CD4-positive, alpha-beta T cell treated with Interferon gamma for 1 hour (primary cell): Measurements from ENCODE around the gene MFSD12.

Experiments used
- DNase-seq: peaks from one replicate; pipeline ENCODE4 v3.0.0-alpha.2; 2020

MFSD12 gene

DNA sequence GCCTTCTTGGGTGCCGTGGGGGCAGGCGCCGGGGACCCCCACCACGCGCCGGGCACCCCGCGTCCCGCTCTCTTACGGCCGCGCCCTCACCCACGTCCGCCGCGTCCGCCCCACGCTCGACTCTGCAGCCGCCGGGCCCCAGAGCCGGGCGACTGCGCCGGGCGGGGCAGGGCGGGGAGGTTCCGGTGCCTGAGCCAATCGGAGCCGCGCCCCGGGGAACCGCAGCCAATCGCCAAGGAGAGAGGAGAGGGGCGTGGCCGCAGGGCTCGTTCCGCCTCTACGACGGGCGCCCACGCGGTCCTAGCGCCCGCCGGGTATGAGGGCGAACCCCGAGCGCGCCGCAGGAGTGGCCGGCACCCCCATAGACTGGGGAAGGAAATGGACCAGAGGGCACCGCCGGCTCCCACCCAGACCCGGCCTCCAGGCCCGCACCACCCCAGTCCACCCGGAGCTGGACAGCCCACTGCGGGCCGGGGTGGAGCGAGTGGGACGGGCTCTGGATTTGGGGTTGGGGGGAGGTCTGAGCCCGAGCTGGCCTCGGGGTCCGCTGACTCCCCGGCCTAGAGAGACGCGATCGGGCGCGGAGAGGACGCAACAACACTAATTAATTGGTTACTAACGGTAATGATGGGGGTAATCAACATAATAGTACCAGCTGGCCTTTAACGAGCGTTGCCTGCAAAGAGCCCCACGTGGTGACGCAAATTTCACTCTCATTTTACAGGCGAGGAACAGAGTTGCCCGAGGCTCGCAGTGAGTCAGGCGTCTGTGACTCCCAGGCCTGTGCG lies at the start of gene MFSD12:
Gene MFSD12, minus strand, starts transcription at position 126 of the 788 bp plus-strand sequence. CDS start 183 bp downstream, outside the sequence.
- DNase-seq, result peak; percentile 90

DNA sequence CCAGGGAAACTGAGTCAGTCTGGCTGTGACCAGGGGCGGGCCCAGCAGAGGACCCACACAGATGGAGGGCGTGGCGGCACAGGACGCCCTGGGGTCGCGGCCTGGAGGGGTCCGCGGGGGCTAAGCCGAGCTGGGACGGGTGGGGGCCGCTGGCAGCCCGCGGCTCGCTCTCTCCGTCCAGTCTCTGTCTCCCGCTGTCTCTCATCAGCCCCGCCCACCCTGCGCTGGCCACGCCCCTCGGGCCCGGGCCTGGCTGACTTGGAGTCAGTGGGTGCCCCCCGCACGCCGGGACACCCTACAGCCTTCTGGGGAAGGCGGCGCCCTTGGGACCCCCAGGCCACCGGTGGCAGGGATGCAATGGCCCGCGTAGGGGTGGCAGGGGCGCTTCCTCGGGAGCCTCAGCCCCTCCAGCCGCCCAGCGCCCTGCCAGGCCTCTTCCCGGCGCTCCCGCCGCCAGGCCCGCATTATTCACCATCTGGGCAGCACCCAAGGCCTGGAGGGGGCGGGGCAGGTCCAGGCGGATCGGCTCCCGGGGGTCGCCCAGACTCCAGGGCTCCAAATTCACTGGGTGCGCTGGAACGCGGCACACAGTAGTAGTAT lies 49.4 kb upstream of the MFSD12 start, which contains the start of gene TBXA2R:
Gene TBXA2R, minus strand, starts transcription at position 186 of the 600 bp plus-strand sequence. CDS start 6,241 bp downstream, outside the sequence.
- peak; percentile 59 for DNase-seq

DNA sequence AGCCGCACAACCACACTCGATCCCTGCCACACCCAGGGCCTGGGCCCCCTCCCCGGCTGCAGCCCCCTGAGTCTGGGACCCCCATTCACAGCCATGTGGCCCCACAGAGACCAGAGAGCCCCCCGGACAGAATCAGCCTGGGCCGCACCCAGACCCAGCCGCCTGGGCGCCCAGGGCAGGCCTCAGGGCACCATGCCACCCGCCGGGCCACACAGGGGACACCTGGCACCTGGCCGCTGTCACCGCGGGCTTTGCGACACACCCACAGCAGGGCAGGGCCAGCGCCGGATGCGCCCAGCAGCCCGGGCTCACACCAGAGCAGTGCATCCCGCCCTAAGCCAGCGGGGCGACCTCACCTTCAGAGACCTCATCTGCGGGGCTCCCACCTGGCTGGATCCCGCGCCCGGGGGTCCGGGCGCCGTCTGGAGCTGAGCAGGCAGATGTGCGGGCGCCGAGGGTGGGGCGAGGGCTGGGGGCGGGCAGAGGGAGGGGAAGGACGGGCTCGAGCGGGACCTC lies 48.8 kb upstream of the MFSD12 start:
- DNase-seq, result no peak

DNA sequence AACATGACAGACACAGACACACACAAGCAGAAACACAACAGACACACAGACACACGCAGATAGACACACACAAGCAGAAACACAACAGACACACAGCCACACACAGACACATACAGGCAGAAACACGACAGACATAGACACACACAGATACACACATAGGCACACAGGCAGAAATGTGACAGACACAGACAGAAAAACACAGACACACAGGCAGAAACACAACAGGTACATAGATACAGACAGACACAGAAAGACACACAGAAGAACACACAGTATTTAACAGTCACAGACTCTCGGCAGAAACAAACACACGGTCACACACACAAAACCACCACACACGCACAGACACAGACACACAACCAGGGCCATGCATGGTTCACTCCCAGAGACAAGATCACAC lies 48.4 kb upstream of the MFSD12 start:
- DNase-seq, result no peak

DNA sequence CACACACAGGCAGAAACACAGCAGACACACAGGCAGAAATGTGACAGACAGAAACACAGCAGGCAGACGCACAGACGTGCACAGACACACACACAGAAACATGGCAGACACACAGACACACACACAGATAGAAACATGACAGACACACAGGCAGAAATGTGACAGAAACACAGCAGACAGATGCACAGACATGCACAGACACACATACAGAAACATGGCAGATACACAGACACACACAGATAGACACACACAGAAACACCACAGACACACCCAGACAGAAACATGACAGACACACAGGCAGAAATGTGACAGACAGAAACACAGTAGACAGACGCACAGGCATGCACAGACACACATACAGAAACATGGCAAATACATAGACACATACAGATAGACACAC lies 48.0 kb upstream of the MFSD12 start:
- DNase-seq, result no peak

DNA sequence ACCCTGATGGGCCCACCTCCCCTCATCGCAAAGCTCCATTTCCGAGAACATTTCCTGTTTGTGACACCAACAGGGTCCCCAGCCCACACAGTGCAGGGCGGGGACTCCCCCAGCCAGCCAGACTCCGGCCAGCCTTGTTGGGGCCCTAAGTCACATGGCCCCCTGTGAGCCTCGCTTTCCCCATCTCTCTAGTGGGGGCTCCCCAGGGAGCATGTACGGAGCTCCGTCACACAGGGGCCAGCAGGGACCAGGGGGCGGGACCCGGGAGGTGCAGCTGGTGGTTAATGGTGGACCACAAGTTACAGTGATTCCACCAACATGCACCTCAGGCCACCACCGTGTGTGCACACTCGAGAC lies 47.6 kb upstream of the MFSD12 start:
- DNase-seq, result peak; percentile 27

DNA sequence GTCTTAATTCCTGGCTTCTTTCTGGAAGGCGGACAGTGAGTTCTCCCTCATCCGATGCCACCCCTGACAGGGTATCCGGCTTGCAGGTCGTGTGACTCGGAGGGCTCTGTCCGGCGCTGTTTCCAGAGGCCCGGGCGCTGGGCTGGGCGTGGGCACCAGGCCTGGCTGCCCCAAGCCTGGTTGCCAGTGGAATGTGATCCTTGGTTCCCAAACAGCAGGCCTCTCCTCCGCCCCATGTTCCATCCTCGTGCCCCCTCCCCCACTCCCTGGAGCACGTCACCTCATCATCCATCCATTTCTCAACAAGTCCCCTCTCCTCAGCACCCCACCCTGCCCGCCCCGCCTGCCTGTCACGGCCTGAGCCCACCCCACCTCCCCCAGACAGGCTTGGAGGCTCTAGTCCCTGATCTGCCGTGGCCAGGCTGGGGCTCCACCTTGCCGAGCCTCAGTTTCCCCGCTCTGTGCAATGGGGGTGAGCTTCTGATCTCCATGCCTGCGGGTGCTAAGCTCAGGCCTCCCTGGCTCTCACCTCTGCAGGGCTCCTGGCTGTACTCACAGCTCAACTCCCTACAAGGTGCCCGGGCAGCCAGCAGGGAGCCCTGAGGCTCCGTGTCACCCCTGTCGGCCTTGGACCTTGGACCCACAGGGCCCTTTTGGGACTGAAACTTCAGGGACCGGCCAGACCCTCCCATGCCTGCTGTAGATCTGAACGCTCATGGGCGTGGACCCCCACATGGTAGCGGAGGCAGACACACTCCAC lies 47.0 kb upstream of the MFSD12 start:
- no peak for DNase-seq

DNA sequence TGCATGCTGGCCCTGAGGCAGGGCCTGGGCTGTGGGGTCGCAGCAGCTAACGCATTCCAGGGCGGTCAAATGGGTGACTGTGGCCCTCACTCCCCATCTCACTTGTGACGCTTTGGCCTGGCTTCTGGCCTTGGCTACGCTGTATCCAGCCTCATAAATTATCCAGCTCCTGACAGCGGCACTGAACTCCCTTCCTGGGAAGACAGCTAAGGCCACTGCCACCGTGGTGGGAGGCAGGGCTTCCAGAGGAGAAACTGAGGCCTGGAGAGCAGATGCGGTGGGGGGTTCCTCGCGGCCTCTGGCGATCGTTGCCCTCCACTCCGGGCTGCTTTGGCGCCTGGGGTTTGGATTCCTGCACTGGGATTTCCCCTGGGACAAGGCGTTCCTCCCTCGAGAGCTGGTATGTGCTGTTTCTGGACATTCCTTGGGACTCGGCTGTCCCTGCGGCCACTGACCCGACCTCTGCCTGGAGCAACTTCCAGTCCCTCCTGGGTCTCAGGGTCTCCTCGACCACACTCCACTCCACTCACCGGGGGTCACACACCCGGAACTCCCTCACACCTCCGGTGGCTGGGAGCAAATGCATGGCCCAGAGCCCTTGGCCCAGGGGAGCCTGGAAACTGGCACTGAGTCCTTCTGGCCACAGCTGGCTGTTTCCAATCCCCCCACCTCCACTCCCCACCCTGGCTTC lies 45.9 kb upstream of the MFSD12 start:
- no peak for DNase-seq

DNA sequence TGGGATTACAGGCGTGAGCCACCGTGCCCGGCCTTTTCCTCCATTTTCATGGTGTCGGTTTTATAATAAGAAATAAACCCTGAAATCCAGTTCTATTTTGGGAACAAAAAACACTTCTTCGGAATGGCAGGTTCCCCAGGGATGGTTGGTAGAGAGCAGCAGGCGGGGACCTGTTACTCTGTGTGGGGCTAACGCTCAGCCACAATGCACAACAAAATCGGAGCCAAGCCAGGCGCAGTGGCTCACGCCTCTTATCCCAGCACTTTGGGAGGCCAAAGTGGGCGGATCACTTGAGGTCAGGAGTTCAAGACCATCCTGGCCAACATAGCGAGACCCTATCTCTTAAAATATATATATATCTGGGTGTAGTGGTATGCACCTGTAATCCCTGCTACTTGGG lies 43.6 kb upstream of the MFSD12 start:
- no peak for DNase-seq

DNA sequence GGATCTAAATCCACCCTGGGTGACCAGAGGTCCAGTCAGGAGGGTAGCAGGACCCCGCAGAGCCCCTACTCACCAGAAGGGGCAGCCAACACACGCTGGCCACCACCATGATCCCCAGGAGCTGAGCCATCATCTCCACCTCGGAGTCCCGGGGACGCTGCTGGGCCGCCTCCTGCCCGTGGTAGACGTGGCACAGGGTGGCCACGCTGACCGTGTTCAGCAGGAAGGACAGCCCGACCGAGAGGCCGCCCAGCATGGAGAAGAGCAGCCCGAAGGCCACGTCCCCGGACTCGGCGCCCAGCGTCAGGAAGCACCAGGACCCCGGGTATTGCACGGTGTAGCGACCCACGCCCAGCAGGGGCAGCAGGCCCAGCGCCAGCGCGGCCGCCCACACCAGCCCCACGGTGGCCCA lies 42.4 kb upstream of the MFSD12 start:
- DNase-seq, result no peak

DNA sequence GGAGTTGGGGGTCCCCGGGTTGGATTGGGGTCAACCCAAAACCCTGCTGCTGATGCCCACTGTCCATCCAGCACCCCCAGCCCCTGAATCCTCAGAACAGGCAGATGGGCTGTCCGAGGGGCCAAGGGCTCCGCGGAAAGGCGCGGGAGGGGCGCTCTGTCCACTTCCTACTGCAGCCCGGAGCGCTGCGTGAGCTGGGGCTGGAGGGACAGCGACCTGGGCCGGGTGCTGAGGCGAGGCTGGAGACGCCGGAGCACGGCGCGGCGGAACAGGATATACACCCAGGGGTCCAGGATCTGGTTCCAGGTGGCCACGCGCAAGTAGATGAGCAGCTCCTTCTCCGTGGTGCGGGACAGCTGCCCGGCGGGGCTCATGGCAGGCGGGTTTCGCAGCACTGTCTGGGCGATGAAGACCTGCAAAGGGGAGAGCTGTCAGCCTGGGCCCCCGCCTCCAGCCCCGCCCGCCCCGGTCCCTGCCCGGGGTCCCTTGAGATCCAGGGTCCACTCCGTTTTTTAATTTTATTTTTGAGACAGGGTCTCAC lies 38.2 kb upstream of the MFSD12 start:
- DNase-seq, result no peak

DNA sequence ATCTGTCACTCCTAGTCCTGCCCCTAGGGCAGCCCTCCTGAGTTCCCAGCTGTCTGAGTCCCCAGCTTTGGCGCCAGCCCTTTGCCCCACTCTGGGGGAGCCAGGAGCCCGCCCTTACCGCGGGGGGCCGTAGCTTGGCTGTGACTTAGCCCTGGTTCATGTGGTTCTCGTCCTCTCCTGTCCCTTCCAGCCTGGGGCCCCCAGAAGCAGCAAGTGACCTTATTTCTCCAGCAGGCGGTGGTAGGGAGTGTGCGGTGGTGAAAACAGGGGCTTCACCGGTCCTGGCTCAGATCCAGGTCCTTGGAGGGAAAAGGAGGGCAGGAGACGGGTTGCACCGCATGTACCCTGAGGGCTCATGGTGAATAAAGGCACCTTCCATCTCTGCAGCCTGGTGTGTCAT lies 35.8 kb upstream of the MFSD12 start:
- no peak for DNase-seq

DNA sequence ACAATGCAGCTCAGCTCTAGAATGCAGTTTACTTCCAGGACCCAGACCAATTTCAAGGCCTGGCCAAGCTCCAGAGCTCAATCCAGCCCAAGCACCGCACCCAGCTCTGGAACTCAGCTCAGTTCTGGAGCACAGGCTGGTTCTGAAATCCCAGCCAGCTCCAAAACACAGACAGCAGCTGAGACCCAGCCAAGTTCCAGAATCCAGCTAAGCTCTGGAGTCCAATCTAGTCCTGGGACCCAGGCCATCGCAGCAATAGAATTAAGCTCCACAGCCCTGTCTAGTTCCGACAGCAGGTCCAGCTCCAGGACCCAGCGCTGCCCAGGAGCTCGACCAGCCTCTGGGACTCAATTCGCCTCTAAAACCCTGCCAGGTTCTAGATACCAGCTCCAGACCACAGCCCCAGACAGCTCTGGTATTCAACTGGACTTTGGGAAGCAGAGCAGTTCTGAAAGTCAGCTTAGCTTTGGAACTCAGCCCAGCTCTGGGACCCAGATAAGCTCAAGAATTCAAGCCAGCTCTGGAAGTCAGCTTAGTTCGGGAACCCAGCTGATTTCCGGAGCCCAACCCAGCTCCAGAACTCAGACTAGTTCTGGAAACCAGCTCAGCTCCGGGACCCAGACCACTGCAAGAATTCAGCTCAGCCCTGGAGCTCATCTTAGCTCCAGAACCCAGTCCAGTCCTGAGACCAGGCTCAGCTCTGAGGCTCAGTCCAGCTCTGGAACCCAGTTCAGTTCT lies 34.7 kb upstream of the MFSD12 start:
- no peak for DNase-seq

DNA sequence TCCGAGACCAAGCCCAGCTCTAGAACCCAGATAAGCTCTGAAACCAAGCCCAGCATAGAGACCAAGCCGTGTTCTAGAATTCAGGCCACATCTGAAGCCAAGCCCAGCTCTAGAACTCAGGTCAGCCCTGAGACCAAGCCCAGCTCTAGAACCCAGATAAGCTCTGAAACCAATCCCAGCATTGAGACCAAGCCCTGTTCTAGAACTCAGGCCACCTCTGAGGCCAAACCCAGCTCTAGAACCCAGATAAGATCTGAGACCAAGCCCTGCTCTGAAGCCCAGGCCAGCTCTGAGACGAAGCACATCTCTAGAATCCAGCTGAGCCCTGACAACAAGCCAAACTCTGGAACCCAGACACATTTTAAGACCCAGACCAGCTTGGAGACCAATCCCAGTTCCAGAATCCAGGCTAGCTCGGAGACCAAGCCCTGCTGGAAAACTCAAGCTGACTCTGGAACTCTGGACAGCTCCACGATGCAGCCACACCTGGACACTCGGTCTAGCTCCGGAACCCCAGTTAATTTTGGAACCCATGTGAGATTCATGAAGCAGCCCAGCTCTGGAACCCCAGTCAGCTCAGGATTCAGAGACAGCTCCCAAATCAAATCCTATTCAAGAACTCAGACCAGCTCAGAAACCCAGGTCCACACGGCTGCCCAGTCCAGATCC lies 33.7 kb upstream of the MFSD12 start:
- DNase-seq, result no peak

DNA sequence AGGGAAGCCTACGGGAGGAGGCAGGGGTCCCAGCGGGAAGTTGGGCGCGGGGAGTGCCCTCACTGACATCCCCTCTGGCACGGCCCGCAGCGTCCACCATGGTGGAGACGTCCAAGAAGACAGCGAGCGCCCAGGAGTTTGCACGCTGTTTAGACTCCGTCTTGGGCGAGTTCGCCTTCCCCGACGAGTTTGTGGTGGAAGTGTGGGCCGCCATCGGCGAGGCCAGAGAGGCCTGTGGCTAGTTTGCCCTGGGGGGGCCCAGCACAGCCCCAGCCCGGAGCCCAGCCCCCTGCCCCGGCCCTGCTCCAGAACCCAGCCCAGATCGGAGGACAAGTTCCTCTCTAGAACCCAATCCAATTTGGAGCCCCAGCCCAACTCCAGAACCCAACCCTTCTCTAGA lies 32.6 kb upstream of the MFSD12 start:
- DNase-seq, result no peak

DNA sequence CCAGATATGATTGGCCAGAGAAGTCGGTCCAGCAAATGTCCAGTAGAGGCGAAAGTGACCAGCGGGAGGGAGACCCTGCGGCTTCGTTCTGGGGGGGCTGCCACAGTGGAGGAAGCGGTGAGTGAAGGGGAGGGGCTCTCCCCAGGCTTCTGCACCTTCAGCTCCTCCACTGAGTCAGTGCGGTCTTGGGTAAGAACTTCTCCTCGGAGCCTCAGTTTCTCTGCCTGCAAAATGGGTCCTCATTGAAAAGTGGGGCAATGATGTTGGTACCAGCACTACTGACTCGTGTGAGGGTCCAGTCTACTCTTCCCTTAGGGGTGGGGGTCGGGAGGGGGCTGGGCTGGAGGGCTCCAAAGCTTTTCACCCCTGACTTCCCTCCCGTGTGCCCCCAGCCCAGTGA lies 32.1 kb upstream of the MFSD12 start:
- DNase-seq, result no peak

DNA sequence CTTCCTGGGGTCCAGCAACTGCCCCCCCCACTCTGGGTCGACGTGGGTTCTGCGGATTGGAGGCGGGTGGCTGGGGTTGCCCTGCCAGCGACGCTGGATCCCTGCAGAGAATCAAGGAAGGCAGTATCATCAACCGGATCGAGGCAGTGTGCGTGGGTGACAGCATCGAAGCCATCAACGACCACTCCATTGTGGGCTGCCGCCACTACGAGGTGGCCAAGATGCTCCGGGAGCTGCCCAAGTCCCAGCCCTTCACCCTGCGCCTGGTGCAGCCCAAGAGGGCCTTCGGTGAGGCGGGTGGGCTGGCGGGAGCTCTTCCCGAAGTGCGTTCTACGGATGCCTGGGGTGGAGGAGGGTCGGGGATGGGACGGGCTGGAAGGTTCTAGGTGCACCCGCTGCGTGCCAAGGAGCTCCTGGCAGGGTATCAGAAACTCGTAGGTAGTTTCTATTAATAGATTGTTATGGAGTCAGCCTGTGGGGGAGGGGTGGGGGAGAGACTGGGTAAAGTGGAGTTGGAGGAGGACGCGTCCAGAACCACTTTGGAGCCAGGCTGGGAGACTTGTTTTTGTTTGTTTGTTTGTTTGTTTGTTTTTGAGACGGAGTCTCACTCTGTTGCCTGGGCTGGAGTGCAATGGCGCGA lies 29.4 kb upstream of the MFSD12 start:
- no peak for DNase-seq

DNA sequence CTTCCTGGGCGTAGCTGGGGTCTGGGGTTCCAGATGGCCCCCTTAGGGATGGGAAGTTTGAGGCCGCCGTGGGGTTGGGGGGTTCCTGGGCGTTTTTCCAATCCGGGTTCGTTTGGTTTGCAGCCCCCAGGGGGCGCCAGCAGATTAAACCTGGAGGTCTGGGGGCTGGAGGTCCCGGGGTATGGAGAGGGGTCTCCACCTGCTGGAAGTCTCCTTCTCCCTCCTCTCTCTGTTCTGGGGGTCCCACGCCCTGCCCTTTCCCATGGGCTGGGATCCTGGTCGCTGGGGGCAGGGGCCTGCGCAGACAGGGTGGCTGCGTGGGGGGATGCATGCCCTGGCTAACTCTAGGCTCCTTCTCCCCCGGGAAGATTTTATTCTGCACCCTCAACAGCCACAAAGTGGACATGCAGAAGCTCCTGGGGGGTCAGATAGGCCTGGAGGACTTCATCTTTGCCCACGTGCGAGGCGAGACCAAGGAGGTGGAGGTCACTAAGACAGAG lies 28.8 kb upstream of the MFSD12 start:
- DNase-seq, result peak; percentile 22

DNA sequence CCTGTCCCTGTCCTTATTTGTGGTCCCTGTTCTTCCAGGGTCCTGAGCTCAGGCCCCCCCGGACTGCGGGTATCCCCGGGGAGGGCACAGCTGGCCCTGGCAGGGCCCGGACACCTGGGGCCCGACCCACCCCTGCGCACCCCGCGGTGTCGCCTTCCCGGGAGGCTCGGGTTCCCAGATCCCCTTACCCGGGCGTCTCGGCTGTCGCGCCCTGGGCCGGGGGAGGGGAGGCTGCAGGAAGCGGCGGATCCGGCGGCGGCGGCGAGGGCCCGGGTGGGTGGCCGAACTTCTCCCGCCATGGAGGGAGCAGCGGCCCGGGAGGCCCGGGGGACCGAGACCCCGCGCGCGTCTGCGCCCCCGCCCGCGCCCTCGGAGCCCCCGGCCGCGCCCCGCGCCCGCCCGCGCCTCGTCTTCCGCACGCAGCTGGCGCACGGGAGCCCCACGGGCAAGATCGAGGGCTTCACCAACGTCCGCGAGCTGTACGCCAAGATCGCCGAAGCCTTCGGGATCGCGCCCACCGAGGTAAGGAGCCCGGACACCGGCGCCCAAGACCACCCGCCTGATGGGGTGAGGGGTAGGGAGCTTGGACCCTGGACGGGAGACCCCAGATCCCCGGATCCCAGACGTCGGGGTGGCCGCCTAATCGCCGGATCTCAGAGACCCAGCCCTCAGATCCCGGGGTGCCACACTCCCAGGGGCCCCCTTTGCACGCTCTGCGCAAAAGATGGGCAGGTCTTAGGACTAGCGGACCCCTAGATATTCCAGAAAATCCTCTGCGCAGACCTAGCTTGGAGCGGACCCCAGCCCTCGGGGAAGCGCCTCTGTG lies 28.1 kb upstream of the MFSD12 start, which contains the start of gene GIPC3:
Gene GIPC3, plus strand, starts transcription at position 178 of the 826 bp plus-strand sequence. Its CDS starts 120 bp downstream, at position 298.
- no peak for DNase-seq
